GM21786 (cell line): Measurements from ENCODE around the gene ASCL2.

Experiments
- ATAC-seq: cut with Tn5 transposase; IDR thresholded peaks from one replicate; pipeline ENCODE4 v1.9.1; 2021; ENCODE audit not compliant: unreplicated experiment

ASCL2 gene, protein sequence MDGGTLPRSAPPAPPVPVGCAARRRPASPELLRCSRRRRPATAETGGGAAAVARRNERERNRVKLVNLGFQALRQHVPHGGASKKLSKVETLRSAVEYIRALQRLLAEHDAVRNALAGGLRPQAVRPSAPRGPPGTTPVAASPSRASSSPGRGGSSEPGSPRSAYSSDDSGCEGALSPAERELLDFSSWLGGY

DNA sequence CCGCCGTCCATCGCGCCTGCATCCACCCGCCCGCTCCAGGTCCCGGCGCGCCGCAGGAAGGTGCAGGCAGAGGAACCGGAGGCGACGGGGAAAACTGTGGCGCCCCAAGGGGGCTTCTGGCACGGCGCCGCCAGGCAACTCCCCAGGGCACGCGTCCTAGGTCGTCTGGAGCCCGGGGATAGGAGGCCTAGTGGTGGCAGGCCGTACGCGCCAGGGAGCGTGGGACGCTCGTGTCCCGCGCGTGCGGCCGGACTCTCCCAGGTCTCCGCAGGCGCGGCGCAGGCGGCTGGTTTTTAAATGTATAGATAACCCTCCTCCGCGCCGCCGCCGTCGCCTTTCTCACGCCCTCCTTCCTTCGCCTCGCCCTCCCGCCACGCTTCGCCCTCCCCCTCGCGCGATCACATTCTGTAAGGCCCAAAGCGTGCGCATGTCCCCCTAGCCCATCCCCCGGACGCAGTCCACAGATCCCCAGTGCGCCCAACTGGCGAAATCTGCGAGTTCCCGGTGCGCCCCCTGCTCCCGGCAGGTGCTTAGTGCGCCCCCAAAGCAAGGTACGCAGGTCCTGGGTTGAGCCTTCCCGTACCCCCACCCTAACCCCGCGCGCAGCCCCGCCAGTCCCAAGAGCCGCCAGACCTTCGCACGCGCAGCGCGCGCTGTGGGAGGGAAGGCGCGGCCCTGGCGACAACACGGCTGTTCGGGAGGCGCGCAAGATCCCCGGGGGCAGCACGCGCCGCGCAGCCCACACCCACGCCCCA lies at the start of gene ASCL2:
TSS of gene ASCL2 (minus strand) at position 267 of the 755 bp plus-strand sequence. CDS start at position 11, 256 bp downstream.
- ATAC-seq: no peak

DNA sequence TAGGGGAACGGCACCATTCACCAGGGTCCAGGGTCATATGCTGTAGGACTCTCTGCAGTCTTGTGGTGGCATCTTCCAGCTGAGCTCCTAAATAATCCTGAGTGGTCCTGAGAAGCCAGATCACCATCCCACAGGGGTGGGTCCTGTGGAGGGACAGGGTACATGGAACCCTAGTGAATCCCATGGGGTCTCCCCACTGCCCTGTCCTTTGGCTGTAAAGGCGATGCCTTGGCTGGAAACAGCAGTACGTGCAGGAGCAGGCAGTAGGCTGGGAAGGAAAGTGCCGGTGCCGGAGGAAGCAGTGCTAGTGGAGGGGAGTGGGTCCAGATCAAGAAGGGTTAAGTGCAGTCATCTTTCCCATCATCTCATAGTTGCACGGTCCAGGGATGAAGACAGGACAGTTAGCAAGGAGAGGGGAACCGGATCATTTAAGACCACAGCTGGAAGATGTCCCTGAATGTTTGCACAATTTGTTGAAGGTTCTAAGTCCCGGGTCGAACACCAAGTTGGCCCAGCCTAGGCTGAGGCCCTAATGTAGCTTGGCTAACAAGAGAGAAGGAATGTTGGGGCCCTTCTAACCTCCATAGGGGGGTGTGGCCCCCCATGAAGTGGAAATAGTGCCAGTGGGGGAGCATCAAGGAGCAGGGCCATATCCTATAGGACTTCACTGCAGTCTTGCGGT lies 49.5 kb upstream of the ASCL2 start:
- ATAC-seq: no peak

DNA sequence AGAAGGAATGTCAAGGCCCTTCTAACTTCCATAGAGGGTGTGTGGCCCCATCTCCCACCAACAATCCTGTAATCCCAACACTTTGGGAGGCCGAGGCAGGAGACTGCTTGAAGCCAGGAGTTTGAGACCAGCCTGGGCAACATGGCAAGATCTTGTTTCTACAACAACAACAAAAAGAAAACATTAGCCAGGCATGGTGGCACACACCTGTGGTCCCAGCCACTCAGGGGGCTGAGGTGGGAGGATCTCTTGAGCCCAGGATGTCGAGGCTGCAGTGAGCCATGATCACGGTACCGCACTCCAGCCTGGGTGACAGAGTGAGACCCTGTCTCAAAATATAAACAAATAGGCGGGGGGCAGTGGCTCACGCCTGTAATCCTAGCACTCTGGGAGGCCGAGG lies 48.3 kb upstream of the ASCL2 start:
- no peak for ATAC-seq

DNA sequence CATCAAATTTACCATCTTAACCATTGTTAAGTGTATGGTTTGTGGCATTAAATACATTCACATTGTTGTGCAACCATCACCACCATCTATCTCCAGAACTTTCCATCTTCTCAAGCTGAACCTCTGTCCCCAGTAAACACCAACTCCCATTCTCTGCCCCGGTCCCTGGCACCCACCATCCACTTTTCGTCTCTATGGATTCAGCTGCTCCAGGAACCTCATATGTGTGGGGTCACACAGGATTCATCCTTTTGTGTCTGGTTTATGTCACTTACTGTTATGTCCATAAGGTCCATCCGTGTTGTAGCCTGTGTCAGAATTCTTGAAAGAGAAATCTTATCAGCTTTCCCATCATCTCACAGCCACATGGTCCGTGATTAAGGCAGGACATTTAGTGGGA lies 47.7 kb upstream of the ASCL2 start:
- no peak for ATAC-seq

DNA sequence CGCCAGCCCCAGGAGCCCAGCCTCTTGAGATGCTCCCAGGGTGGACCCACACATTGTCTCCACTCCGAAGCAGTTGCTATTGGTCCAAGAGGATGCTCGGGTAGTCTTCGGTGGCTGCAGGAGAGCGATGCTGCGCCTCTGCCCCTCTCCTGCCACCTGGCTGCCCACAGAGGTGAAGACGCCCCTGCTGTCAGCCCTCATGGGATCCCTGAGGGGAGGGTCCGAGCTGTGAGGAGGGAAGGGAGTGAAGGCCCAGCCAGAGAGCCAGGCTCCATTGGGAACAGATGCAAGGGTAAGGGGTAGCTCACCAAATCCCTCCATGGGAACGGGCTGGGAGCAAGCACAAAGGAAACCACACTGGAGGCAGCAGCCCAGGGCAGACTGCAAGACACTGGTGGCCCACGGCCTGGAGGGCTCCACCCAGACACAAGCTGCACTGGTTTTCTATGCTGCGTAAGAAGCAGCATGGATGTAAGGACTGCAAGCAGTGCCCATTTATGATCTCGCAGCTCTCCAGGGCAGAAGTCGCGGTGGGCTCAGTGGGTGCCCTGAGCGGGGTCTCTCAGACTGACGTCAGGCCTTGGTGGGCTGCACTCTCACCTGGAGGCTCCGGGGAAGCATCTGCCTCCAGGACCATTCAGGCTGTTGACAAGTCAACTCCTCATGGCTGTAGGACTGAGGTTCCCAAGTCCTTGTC lies 47.1 kb upstream of the ASCL2 start:
- no peak for ATAC-seq

DNA sequence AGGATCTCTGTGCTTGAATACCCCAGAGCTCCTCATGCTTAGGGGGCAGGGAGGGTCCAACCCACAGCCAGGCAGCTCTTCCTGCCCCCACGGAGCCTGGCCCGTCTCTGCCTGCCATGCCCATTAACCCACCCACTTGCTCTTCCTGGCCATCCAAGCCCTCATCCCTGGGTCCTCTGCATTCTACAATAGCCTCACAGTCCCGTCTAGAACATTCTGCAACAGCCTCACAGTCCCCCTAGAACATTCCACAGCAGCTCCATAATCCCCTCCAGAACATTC lies 46.5 kb upstream of the ASCL2 start:
- no peak for ATAC-seq

DNA sequence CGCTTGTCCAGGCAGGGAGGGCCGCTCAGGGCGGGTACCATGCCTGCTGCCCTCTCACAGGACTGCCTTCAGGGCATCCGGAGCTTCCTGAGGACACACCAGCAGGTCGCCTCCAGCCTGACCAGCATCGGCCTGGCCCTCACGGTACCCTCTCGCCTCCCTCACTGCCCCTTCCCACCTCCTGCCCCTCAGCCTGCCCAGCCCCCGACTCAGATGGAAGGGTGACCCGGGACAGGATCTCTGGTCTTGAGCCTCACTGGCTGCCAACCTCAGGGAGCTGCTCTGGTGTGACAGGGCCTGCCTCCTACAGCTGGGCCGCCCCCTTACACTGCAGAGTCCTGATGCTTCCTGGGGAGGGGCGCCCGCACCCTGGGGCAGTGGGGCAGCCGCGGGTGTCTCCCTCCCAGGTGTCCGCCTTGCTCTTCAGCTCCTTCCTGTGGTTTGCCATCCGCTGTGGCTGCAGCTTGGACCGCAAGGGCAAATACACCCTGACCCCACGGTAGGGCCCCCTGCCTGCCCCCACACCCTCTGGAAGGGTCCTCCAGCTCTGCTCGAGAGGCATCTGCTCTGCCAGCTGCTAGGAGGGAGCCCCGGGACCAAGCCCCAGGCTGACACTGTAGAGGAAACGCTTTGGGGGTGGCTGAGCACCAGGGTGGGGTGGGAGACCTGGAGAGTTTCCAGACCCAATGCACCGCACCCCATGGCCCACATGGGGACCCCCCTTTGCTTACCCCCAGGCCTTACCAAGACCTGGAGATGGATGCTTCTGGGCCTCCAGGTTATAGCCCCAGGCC lies 46.0 kb upstream of the ASCL2 start:
- ATAC-seq: no peak

DNA sequence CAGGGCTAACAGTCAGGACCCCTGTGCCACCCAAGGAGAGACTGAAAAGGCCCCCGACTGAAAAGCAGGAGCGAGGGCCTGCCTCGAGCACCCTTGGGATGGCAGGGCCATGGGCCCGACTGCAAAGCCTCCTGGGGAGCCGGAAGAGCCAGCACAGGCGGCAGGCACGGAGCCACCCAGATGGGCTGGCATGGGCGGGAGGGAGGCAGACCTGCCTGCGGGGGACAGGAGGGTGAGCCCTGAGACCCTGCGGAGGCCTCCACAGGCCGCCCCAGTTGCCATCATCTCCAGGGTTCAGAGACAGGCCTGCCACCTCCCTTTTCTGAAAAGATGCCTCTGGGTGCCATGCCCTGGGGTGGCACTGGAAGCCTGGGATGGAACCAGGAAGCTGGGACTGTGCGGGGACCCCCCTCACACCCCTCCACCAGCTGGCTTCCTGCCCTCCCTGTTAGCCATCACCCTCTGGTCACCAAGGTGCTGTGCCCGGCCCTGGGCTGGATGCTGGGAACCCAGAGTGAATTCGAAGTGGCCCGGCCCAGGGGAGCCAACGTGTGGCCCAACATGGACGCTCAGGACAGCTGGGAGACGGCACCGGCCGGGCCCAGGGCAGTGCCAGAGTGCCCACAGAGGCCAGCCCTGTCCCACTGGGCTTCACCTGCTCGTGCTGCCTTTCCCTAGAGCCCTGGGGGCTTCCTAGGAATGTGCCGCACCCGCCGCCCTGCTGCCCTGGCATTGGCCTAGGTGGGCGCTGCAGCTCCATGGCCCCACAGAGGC lies 45.2 kb upstream of the ASCL2 start:
- no peak for ATAC-seq

DNA sequence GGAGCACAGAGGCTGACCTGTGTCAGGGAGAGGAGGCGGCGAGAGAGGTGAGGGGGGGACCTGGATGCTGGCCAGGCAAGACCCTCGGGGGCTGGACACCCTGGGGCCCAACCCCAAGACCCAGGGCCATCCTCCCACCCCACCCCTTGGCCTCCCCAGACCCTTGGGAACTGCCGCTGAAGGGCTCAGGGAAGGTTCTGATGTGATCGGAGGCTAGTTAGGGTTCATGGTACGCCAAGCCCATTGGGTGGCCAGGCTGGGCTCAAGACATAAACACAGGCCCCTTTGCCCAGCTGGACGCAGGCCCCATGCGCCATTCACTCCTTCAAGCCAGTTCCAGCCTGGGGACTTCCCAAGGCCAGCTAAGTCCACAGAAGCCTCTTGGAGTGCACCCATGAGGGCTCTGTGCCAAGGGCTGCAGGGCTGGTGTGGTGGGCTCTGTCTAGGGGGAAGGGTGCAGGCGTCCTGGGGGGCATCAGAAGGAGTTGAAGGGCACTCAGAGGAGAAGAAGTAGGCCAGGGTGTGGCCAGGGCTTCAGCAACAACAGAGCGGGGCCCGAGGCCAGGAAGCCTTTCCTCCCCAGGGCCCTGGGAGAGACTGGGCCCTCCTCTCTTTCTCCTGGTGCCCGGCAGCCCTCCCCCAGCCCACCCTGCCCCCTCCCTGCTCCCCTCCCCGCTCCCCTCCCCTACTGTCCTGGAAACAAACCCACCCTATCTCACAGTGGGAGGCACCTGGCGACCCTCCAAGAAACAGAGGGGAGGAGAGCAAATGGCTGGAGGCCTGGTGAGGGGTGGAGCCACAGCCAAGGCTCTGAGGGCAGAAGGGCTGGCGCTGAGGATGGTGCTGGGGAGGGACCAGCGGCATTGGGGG lies 44.4 kb upstream of the ASCL2 start:
- ATAC-seq: no peak

DNA sequence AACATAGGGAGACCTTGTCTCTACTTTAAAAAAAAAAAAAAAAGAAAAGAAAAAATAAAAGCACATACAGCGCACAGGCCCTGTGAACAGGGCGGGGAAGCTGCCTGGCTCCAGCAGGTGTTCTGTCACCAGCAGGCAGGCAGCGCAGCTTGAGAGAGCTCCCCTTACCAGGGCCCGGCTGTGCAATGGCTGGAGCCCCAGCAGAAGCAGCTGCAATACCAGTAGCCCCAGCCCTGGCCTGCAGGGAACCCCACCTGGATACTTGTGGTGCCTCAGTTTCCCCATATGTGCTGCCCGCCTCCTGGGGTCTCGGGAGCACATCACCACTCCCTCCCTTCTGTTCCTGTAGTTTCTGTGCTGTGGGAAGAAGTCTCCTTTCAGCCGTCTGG lies 43.7 kb upstream of the ASCL2 start:
- ATAC-seq: no peak

DNA sequence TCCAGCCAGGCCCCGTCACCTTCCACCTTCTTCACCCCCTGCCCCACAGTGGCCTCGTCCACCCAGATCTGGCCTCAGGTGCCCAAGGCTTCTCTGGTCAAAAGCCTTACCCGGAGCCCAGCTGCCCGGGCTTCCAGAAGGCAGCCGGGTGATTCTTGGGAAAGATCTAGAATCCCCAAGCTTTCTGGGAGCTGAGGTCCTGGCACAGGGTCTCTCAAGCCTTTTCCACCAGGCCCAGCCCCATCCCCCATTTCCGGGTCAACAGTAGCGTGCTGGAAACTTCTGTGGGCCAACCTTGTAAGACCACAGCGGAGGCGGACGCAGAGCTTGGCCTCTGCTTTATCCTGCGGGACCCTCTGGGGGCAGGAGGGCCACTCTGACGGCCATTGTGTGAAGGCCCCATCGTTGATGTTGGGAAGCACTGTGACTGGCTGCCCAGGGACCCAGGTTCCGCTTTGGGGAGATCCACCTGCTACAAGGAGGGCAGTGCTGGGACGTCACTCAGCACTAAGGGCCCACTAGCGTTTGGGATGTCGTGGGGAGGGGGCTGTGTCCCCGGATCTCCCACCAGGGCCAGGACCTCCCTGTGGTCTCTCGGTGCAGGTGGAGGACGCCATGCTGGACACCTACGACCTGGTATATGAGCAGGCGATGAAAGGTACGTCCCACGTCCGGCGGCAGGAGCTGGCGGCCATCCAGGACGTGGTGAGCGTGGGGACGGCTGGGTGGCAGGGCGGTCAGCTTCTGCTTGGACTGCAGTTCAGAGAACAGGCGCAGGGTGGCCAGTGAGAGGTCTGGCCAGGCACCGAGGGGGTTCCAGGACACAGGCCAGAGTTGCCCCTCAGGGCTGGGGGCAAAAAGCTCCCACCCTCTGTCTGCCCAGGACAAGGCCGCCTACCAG lies 42.9 kb upstream of the ASCL2 start:
- ATAC-seq: no peak

DNA sequence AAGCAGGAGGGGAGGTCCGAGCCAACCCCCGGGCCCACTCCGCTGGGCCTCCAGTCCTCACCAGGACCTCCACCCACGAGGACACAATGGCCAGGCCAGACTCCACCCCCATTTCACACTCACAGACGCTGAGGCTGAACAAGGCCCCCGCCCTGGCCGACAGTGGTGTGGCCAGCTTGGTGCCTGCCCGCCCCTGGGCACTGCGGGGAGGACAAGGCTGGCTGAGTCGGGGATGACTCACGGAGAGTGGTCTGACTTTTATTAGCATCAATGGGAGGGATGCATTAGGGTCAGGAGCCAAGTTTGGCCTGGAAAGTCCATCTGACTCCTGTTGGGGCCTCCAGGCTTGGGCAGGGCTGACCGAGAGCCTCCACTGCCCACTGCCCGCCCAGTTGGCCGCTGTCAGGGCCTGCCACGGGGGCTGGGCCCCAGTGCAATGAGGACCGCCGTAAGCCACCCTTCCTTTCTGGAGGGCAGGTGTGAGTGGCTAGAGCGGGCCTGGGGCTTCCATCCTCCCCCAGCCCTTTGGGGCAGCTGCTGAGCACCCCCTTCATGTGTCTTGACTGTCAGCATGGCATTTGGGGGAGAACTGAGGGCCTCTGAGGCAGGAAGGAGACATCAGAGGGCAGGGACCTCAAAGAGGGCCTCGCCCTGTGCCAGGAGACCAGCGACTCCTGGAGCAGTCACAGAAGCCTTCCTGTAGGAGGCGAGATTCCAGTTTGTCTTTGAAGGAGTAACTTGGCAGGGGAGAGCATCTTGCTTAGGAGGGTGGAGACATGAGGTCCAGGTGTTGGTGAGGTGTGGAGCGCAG lies 42.0 kb upstream of the ASCL2 start:
- ATAC-seq: no peak

DNA sequence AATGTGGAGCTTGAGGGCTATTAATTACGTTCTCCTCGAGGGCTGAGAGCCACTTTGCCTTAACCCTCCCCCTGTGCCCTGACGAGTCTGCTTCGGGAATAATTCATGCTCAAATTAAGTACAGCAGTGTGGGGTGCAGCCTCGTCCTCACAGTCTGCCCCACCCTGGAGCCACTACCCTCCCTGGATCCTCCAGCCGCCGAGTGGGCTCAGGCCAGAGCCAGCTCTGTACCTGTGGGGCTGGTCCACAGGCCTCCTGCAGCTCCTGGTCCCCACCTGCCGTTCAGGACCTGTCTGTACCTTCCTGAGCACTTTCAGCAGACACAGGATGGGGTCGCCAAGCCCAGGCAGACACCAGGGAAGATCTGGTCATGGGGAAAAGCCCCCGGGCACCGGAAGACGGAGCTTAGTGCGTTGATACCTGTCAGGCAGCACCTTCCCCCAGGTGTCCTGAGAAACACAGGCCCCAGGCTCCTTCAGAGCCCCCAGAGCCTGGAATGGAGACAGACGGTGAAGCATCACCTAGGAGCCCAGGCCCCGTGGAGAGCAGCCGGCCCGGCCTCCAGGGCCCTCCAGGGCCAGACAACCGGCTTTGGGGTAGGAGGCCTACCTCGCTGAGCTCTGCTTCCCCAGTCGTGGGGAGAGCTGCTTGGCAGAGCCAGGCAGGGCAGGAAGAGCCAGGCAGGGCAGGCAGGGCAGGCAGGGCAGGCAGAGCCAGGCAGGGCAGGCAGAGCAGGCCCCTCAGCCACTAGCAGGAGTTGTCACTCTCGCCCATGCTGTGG lies 41.2 kb upstream of the ASCL2 start:
- no peak for ATAC-seq

DNA sequence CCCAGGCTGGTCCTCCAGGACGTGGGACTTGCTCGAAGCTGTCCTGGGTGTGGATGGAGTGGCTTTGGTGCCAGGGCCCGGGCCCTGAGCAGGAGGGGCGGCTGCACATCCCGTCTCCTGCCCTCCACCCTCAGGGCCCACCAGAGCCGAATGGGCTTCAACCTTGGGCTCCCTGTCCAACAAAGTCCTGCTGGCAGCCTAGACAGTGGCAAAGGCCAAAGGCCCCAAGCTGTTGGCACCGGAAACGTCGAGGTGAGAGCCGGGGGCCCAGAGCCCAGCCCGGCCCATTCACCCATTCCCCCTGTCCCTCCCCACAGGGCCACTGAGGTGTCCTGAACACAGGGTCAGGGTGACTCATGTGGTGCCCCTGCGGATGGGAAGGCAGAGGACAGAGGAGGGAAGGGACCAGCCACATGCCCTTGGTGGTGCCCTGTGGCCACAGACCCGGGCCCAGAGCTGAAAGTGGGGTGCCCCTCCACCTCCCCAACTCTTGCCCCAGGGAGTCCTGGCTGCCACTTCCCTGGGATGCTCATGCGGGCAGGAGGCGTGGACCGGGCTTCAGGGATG lies 40.5 kb upstream of the ASCL2 start:
- no peak for ATAC-seq

DNA sequence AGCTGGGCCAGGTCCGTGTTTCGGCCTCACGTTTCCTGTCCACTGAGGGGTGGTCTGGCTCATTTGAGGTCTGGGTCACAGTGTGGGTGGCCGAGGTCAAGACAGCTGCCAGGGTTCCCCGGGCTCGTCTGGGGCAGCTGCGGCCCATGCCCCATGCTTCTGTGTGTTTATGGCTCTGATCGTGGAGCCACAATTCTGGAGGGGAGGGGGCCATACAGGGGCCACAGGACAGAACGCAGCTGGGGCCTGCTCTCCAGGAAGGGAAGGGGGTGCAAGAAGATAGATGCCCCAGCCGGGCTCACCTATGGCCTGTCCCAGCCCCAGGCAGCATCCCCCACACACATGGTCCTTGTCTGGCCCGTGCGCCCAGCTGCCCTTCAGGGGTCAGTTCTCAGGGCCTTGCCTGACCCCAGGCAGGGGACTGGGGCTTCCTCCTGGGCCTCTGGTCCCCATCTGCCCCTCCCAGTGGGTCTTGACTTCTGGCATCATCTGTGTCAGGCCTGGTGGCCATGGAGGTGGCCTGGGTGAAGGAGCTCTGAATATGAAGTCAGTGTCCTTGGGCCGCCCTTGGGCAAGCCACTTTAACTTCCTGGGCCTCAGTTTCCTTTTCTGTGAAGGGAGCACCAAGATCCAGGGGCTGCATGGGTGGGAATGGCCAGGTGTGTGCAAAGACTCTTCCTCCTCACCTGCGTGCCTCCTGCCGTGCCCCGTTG lies 39.8 kb upstream of the ASCL2 start:
- ATAC-seq: no peak
